Right forelimb (tissue), 1 donor: ENCODE results near the gene VCL.
"Not testable (repeated sequence)": the region's sequence is repeated elsewhere in the genome, so short reads cannot be mapped to it uniquely, and the experiment has no call there.

Experiments used
- DNase-seq: peaks from one replicate; pipeline ENCODE4 v3.0.0-alpha.2; 2018

VCL gene

GRCh38 chr10:74011017-74011416 is 13.1 kb downstream of the VCL start:
- no peak for DNase-seq

- no peak for DNase-seq
Observed at GRCh38 chr10:74011770-74012169, 13.9 kb downstream of the VCL start.

GRCh38 chr10:74012480-74012879 is 14.6 kb downstream of the VCL start:
- no peak for DNase-seq

- no peak for DNase-seq
Observed at GRCh38 chr10:74013004-74013403, 15.1 kb downstream of the VCL start.

GRCh38 chr10:74014574-74014973 is 16.7 kb downstream of the VCL start:
- DNase-seq = not testable (repeated sequence)

GRCh38 chr10:74018241-74018640 is 20.3 kb downstream of the VCL start:
- DNase-seq = no peak

- no peak for DNase-seq
Observed at GRCh38 chr10:74021248-74022055, 23.5 kb downstream of the VCL start.

- no peak for DNase-seq
Observed at GRCh38 chr10:74022926-74023629, 25.2 kb downstream of the VCL start.

- DNase-seq = no peak
Observed at GRCh38 chr10:74024600-74024999, 26.7 kb downstream of the VCL start.

GRCh38 chr10:74025380-74025978 is 27.6 kb downstream of the VCL start:
- DNase-seq = no peak

- no peak for DNase-seq
Observed at GRCh38 chr10:74026428-74027015, 28.6 kb downstream of the VCL start.

GRCh38 chr10:74027702-74028101 is 29.8 kb downstream of the VCL start:
- DNase-seq = no peak

GRCh38 chr10:74029943-74030342 is 32.0 kb downstream of the VCL start:
- no peak for DNase-seq

- DNase-seq = not testable (repeated sequence)
Observed at GRCh38 chr10:74032208-74032607, 34.3 kb downstream of the VCL start.

- DNase-seq = no peak
Observed at GRCh38 chr10:74032900-74033655, 35.2 kb downstream of the VCL start.

GRCh38 chr10:74033702-74034101 is 35.8 kb downstream of the VCL start:
- DNase-seq = no peak

- DNase-seq = no peak
Observed at GRCh38 chr10:74034301-74034700, 36.4 kb downstream of the VCL start.

GRCh38 chr10:74035303-74035702 is 37.4 kb downstream of the VCL start:
- no peak for DNase-seq

- no peak for DNase-seq
Observed at GRCh38 chr10:74036474-74036873, 38.6 kb downstream of the VCL start.

GRCh38 chr10:74039561-74040145 is 41.7 kb downstream of the VCL start:
- DNase-seq = peak; percentile 44

- no peak for DNase-seq
Observed at GRCh38 chr10:74040200-74041126, 42.5 kb downstream of the VCL start.
